Bronchial epithelial cell (primary cell): Measurements from ENCODE around the gene EXOC5. TPM values are rescaled to one million over a fixed set of nuclear protein-coding genes. Genes with fewer than 3 reads are reported as not detected.
A peak's percentile ranks its signal among the peaks of the same experiment; 100 is the strongest.
"Not testable (repeated sequence)": the region's sequence is repeated elsewhere in the genome, so short reads cannot be mapped to it uniquely, and the experiment has no call there.

Experiments
- DNase-seq: peaks from one replicate; pipeline ENCODE4 v3.0.0-alpha.2; 2010; ENCODE audit warnings: low read depth
- FAIRE-seq: peaks from 2 replicates; lab custom pipeline; 2011; peaks lifted over from hg19 to GRCh38; lab: Jason Lieb, UNC
- H3K27me3 ChIP-seq: 2 replicates; pipeline ENCODE4 v1.5.1; 2011; ENCODE audit warnings: low read length; ENCODE audit not compliant: control insufficient read depth, insufficient read depth
- H3K36me3 ChIP-seq: 2 replicates; pipeline ENCODE4 v1.5.1; 2011; ENCODE audit warnings: low read length; ENCODE audit not compliant: control insufficient read depth, insufficient read depth
- H3K4me3 ChIP-seq: 2 replicates; pipeline ENCODE4 v1.5.1; 2011; ENCODE audit warnings: mild to moderate bottlenecking, low read depth, low read length, control low read depth
- CTCF ChIP-seq: IDR thresholded peaks from 2 replicates; pipeline ENCODE4 v1.5.1; 2011; ENCODE audit warnings: mild to moderate bottlenecking, moderate library complexity, low read length, control low read depth, inconsistent platforms; ENCODE audit not compliant: insufficient read depth, severe bottlenecking
- total RNA-seq: library from RNA; depleted of rRNA; stranded (reverse); fragments of >200 nt; gene quantifications from 2 replicates; pipeline ENCODE4 v1.2.1, GENCODE V29; 2014

Gene EXOC5
- total RNA-seq, 1 donor from 2014 or later, result 35.0 TPM

GRCh38 chr14:57227083-57227482, 41.6 kb downstream of the EXOC5 start:
- DNase-seq, result no peak
- Histone ChIP-seq H3K36me3 (peaks cover 3% of the 10 kb centered on the region), H3K4me3 (no peak overlapping the region), H3K27me3 (no peaks in the 10 kb centered on the region)
- TF ChIP-seq CTCF, result no peak
- no peak for FAIRE-seq

DNA sequence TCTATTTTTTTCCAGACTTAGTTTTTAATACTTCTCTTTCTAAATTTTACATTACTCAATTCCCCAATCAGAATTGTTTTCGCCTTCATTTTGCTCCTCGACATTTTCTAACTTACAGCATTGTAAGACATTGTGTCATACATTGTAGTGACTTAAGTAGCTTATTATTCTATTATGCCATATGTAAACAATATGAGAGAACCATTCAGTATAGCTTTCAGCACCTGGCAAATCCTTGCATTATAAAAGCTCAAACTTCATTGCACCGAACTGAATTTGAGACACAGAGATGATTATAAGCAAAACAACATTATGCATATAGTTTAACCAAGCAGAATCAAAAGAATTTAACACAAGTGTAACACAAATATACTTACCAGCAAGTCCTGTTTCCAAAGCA, 46.8 kb downstream of the EXOC5 start:
- FAIRE-seq, result no peak
- TF ChIP-seq CTCF, result no peak
- Histone ChIP-seq H3K36me3 (no peaks in the 10 kb centered on the region), H3K27me3 (no peaks in the 10 kb centered on the region), H3K4me3 (no peak overlapping the region)
- no peak for DNase-seq

- Histone ChIP-seq H3K27me3 (no peaks in the 10 kb centered on the region), H3K4me3 (no peak overlapping the region), H3K36me3 (peaks cover 4% of the 10 kb centered on the region)
- FAIRE-seq (no peak), DNase-seq (peak; percentile 37)
- TF ChIP-seq CTCF, result no peak
Measured at GRCh38 chr14:57212919-57213318, 55.8 kb downstream of the EXOC5 start.

GRCh38 chr14:57209561-57209960, 59.1 kb downstream of the EXOC5 start:
- Histone ChIP-seq H3K4me3 (no peak overlapping the region), H3K27me3 (no peaks in the 10 kb centered on the region), H3K36me3 (peaks cover 2% of the 10 kb centered on the region)
- DNase-seq (no peak), FAIRE-seq (no peak)
- TF ChIP-seq CTCF, result no peak

- TF ChIP-seq CTCF, result no peak
- Histone ChIP-seq H3K4me3 (no peak overlapping the region), H3K36me3 (no peaks in the 10 kb centered on the region), H3K27me3 (no peaks in the 10 kb centered on the region)
- no peak for FAIRE-seq
- no peak for DNase-seq
Measured at GRCh38 chr14:57205938-57206337, 62.8 kb downstream of the EXOC5 start.

GRCh38 chr14:57202672-57203071, 66.0 kb downstream of the EXOC5 start:
- H3K36me3 ChIP-seq, H3K4me3 ChIP-seq, FAIRE-seq, DNase-seq, H3K27me3 ChIP-seq: not testable (repeated sequence)
